ENCODE results near the gene RGPD6.
"Not testable (repeated sequence)": the region's sequence is repeated elsewhere in the genome, so short reads cannot be mapped to it uniquely, and the experiment has no call there.

RGPD6 gene

GRCh38 chr2:110589677-110590330, 12.8 kb upstream of the RGPD6 start:
- not testable (repeated sequence) for H3K27me3 ChIP-seq (ENCODE audit: control insufficient read depth, insufficient read depth, low read length); H3K4me3 ChIP-seq (ENCODE audit: low read depth, low read length); H3K4me1 ChIP-seq (ENCODE audit: control insufficient read depth, insufficient read depth, low read length); H3K9ac ChIP-seq (ENCODE audit: low read depth, low read length); H3K27ac ChIP-seq (ENCODE audit: low read depth, low read length); H3K36me3 ChIP-seq (ENCODE audit: control insufficient read depth, insufficient read depth, low read length); H3K9me3 ChIP-seq (ENCODE audit: control insufficient read depth, insufficient read depth, low read length)

- not testable (repeated sequence) for H3K9me3 ChIP-seq (ENCODE audit: control insufficient read depth, insufficient read depth, low read length); H3K36me3 ChIP-seq (ENCODE audit: control insufficient read depth, insufficient read depth, low read length); H3K27ac ChIP-seq (ENCODE audit: low read depth, low read length); H3K27me3 ChIP-seq (ENCODE audit: control insufficient read depth, insufficient read depth, low read length); H3K9ac ChIP-seq (ENCODE audit: low read depth, low read length); H3K4me1 ChIP-seq (ENCODE audit: control insufficient read depth, insufficient read depth, low read length); H3K4me3 ChIP-seq (ENCODE audit: low read depth, low read length)
These were observed 11.5 kb upstream of the RGPD6 start for GRCh38 chr2:110588520-110588919.

- H3K4me1 ChIP-seq (ENCODE audit: control insufficient read depth, insufficient read depth, low read length); H3K27ac ChIP-seq (ENCODE audit: low read depth, low read length); H3K4me3 ChIP-seq (ENCODE audit: low read depth, low read length); H3K9me3 ChIP-seq (ENCODE audit: control insufficient read depth, insufficient read depth, low read length); H3K9ac ChIP-seq (ENCODE audit: low read depth, low read length); H3K27me3 ChIP-seq (ENCODE audit: control insufficient read depth, insufficient read depth, low read length); H3K36me3 ChIP-seq (ENCODE audit: control insufficient read depth, insufficient read depth, low read length): not testable (repeated sequence)
These were observed 2.4 kb upstream of the RGPD6 start for GRCh38 chr2:110579216-110579965.

GRCh38 chr2:110578429-110578828, 1.4 kb upstream of the RGPD6 start:
- H3K36me3 ChIP-seq (ENCODE audit: control insufficient read depth, insufficient read depth, low read length); H3K9ac ChIP-seq (ENCODE audit: low read depth, low read length); H3K27ac ChIP-seq (ENCODE audit: low read depth, low read length); H3K9me3 ChIP-seq (ENCODE audit: control insufficient read depth, insufficient read depth, low read length); H3K4me1 ChIP-seq (ENCODE audit: control insufficient read depth, insufficient read depth, low read length); H3K4me3 ChIP-seq (ENCODE audit: low read depth, low read length); H3K27me3 ChIP-seq (ENCODE audit: control insufficient read depth, insufficient read depth, low read length): not testable (repeated sequence)

- H3K4me3 ChIP-seq (ENCODE audit: low read depth, low read length); H3K27me3 ChIP-seq (ENCODE audit: control insufficient read depth, insufficient read depth, low read length); H3K4me1 ChIP-seq (ENCODE audit: control insufficient read depth, insufficient read depth, low read length); H3K9me3 ChIP-seq (ENCODE audit: control insufficient read depth, insufficient read depth, low read length); H3K27ac ChIP-seq (ENCODE audit: low read depth, low read length); H3K9ac ChIP-seq (ENCODE audit: low read depth, low read length); H3K36me3 ChIP-seq (ENCODE audit: control insufficient read depth, insufficient read depth, low read length): not testable (repeated sequence)
These were observed 77.2 kb downstream of the RGPD6 start for GRCh38 chr2:110499755-110500377.

GRCh38 chr2:110496027-110496426, 81.0 kb downstream of the RGPD6 start:
- not testable (repeated sequence) for H3K27ac ChIP-seq (ENCODE audit: low read depth, low read length); H3K4me3 ChIP-seq (ENCODE audit: low read depth, low read length); H3K36me3 ChIP-seq (ENCODE audit: control insufficient read depth, insufficient read depth, low read length); H3K4me1 ChIP-seq (ENCODE audit: control insufficient read depth, insufficient read depth, low read length); H3K27me3 ChIP-seq (ENCODE audit: control insufficient read depth, insufficient read depth, low read length); H3K9ac ChIP-seq (ENCODE audit: low read depth, low read length); H3K9me3 ChIP-seq (ENCODE audit: control insufficient read depth, insufficient read depth, low read length)

- H3K27ac ChIP-seq (ENCODE audit: low read depth, low read length); H3K4me3 ChIP-seq (ENCODE audit: low read depth, low read length); H3K36me3 ChIP-seq (ENCODE audit: control insufficient read depth, insufficient read depth, low read length); H3K27me3 ChIP-seq (ENCODE audit: control insufficient read depth, insufficient read depth, low read length); H3K9ac ChIP-seq (ENCODE audit: low read depth, low read length); H3K9me3 ChIP-seq (ENCODE audit: control insufficient read depth, insufficient read depth, low read length); H3K4me1 ChIP-seq (ENCODE audit: control insufficient read depth, insufficient read depth, low read length): not testable (repeated sequence)
These were observed 82.5 kb downstream of the RGPD6 start for GRCh38 chr2:110494488-110494887.

- not testable (repeated sequence) for H3K4me1 ChIP-seq (ENCODE audit: control insufficient read depth, insufficient read depth, low read length); H3K36me3 ChIP-seq (ENCODE audit: control insufficient read depth, insufficient read depth, low read length); H3K9me3 ChIP-seq (ENCODE audit: control insufficient read depth, insufficient read depth, low read length); H3K27ac ChIP-seq (ENCODE audit: low read depth, low read length); H3K9ac ChIP-seq (ENCODE audit: low read depth, low read length); H3K4me3 ChIP-seq (ENCODE audit: low read depth, low read length); H3K27me3 ChIP-seq (ENCODE audit: control insufficient read depth, insufficient read depth, low read length)
These were observed 88.0 kb downstream of the RGPD6 start for GRCh38 chr2:110488991-110489390.

- H3K4me1 ChIP-seq (ENCODE audit: control insufficient read depth, insufficient read depth, low read length); H3K36me3 ChIP-seq (ENCODE audit: control insufficient read depth, insufficient read depth, low read length); H3K27me3 ChIP-seq (ENCODE audit: control insufficient read depth, insufficient read depth, low read length); H3K9ac ChIP-seq (ENCODE audit: low read depth, low read length); H3K4me3 ChIP-seq (ENCODE audit: low read depth, low read length); H3K27ac ChIP-seq (ENCODE audit: low read depth, low read length); H3K9me3 ChIP-seq (ENCODE audit: control insufficient read depth, insufficient read depth, low read length): not testable (repeated sequence)
These were observed 94.3 kb downstream of the RGPD6 start for GRCh38 chr2:110482697-110483096.

GRCh38 chr2:110481200-110481599, 95.8 kb downstream of the RGPD6 start:
- not testable (repeated sequence) for H3K36me3 ChIP-seq (ENCODE audit: control insufficient read depth, insufficient read depth, low read length); H3K27ac ChIP-seq (ENCODE audit: low read depth, low read length); H3K27me3 ChIP-seq (ENCODE audit: control insufficient read depth, insufficient read depth, low read length); H3K9me3 ChIP-seq (ENCODE audit: control insufficient read depth, insufficient read depth, low read length); H3K4me3 ChIP-seq (ENCODE audit: low read depth, low read length); H3K4me1 ChIP-seq (ENCODE audit: control insufficient read depth, insufficient read depth, low read length); H3K9ac ChIP-seq (ENCODE audit: low read depth, low read length)

- H3K27me3 ChIP-seq (ENCODE audit: control insufficient read depth, insufficient read depth, low read length); H3K9me3 ChIP-seq (ENCODE audit: control insufficient read depth, insufficient read depth, low read length); H3K9ac ChIP-seq (ENCODE audit: low read depth, low read length); H3K4me3 ChIP-seq (ENCODE audit: low read depth, low read length); H3K36me3 ChIP-seq (ENCODE audit: control insufficient read depth, insufficient read depth, low read length); H3K4me1 ChIP-seq (ENCODE audit: control insufficient read depth, insufficient read depth, low read length); H3K27ac ChIP-seq (ENCODE audit: low read depth, low read length): not testable (repeated sequence)
These were observed 96.9 kb downstream of the RGPD6 start for GRCh38 chr2:110480084-110480483.
